ENCODE results near the gene NTPCR. TPM values are rescaled to one million over a fixed set of nuclear protein-coding genes. Genes with fewer than 3 reads are reported as not detected.
"Not testable (repeated sequence)": the region's sequence is repeated elsewhere in the genome, so short reads cannot be mapped to it uniquely, and the experiment has no call there.

NTPCR gene
- total RNA-seq, 1 donor from 2014 or later = 19.2 TPM

GRCh38 chr1:232998138-232998537 lies 47.7 kb downstream of the NTPCR start:
- Histone ChIP-seq H3K4me3 (no peak overlapping the region), H3K27ac (no peak overlapping the region), H3K27me3 (no peaks in the 10 kb centered on the region), H3K4me1 (no peaks in the 10 kb centered on the region), H3K9me3 (peaks cover 4% of the 10 kb centered on the region), H3K36me3 (peaks cover 0 to 17% of the 10 kb centered on the region in 2 donors)
- DNase-seq (ENCODE audit: extremely low spot score in 2 of 2) = no peak
- TF ChIP-seq POLR2AphosphoS5 (IDR thresholded peaks at IDR 0.05; ENCODE audit: insufficient read depth in 1 of 2, low read depth in 1 of 2) (no peak), POLR2A (IDR thresholded peaks at IDR 0.05) (no peak)
- TF ChIP-seq, protein P1, sequence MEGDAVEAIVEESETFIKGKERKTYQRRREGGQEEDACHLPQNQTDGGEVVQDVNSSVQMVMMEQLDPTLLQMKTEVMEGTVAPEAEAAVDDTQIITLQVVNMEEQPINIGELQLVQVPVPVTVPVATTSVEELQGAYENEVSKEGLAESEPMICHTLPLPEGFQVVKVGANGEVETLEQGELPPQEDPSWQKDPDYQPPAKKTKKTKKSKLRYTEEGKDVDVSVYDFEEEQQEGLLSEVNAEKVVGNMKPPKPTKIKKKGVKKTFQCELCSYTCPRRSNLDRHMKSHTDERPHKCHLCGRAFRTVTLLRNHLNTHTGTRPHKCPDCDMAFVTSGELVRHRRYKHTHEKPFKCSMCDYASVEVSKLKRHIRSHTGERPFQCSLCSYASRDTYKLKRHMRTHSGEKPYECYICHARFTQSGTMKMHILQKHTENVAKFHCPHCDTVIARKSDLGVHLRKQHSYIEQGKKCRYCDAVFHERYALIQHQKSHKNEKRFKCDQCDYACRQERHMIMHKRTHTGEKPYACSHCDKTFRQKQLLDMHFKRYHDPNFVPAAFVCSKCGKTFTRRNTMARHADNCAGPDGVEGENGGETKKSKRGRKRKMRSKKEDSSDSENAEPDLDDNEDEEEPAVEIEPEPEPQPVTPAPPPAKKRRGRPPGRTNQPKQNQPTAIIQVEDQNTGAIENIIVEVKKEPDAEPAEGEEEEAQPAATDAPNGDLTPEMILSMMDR (IDR thresholded peaks at IDR 0.05) = no peak
- intact Hi-C loops (cut with DNase I) = no loop called here

DNA sequence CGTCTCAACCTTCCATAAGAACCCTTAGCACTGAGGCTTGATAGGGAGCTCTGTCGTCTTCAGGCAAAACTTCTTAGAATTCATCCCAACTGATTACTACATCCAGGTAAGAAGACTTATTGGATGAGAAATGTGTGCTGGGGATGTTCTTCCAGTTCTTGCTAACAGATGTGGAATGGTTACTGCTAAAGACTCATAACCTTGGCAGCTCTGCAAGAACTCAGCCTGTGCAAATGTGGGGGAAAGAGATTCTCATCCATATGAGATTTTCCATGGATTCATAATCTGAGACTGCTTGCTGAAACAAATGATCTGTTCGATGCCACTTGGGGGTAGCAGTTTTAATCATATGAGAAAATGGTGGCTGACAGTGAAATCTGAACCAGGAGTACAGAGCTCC lies 48.2 kb downstream of the NTPCR start:
- peaks cover 0 to 17% of the 10 kb centered on the region in 2 donors for H3K36me3 ChIP-seq

GRCh38 chr1:232999956-233000625 lies 49.7 kb downstream of the NTPCR start:
- Histone ChIP-seq H3K27me3 (no peaks in the 10 kb centered on the region), H3K4me3 (no peak overlapping the region), H3K27ac (no peak overlapping the region), H3K36me3 (peaks cover 0 to 17% of the 10 kb centered on the region in 2 donors), H3K9me3 (no peaks in the 10 kb centered on the region), H3K4me1 (no peaks in the 10 kb centered on the region)
- TF ChIP-seq, protein P1 (IDR thresholded peaks at IDR 0.05) = no peak
- TF ChIP-seq POLR2AphosphoS5 (IDR thresholded peaks at IDR 0.05; ENCODE audit: insufficient read depth in 1 of 2, low read depth in 1 of 2) (no peak), POLR2A (IDR thresholded peaks at IDR 0.05) (no peak)
- intact Hi-C loops (cut with DNase I) = no loop called here
- DNase-seq (ENCODE audit: extremely low spot score in 2 of 2) = no peak

More for the DNA sequence above, 48.2 kb downstream of the NTPCR start:
- no peak for DNase-seq (ENCODE audit: extremely low spot score in 2 of 2)
- H3K4me1 ChIP-seq = no peaks in the 10 kb centered on the region
- TF ChIP-seq POLR2AphosphoS5 (IDR thresholded peaks at IDR 0.05; ENCODE audit: insufficient read depth in 1 of 2, low read depth in 1 of 2) = no peak
- TF ChIP-seq, protein P1 (IDR thresholded peaks at IDR 0.05) = no peak
- no peak for TF ChIP-seq POLR2A (IDR thresholded peaks at IDR 0.05)
- intact Hi-C loops (cut with DNase I) = no loop called here
- H3K27ac ChIP-seq = no peak overlapping the region
- H3K9me3 ChIP-seq = peaks cover 2% of the 10 kb centered on the region
- H3K27me3 ChIP-seq = no peaks in the 10 kb centered on the region
- H3K4me3 ChIP-seq = no peak overlapping the region

DNA sequence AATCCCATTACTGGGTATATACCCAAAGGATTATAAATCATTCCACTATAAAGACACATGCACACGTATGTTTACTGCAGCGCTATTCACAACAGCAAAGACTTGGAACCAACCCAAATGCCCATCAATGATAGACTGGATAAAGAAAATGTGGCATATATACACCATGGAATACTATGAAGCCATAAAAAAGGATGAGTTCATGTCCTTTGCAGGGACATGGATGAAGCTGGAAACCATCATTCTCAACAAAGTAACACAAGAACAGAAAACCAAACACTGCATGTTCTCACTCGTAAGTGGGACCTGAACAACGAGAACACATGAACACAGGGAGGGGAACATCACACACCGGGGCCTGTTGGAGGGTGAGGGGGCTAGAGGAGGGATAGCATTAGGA lies 53.2 kb downstream of the NTPCR start:
- H3K27ac ChIP-seq; intact Hi-C loops (cut with DNase I); H3K9me3 ChIP-seq; H3K4me1 ChIP-seq; H3K36me3 ChIP-seq; DNase-seq (ENCODE audit: extremely low spot score in 2 of 2); H3K4me3 ChIP-seq; H3K27me3 ChIP-seq: not testable (repeated sequence)

DNA sequence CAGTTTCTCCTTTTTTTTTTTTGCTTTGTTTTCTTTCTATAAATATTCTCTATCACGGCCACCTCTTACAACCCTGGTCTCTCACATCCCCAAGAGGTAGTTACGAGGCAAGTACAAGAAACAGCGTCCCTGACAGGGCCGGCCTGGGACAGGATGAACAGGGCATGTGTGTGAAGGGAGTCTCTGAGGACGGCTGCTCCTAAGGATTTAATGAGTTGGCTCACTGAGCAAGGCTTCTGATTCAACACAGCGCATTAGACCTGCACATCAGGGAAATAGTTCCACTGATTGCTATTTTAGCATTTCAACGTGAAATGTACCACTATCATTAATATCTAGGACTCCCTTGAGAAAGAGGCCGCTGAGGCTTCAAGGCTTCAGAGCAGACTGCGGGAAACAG lies 54.0 kb downstream of the NTPCR start:
- H3K27ac ChIP-seq = no peak overlapping the region
- no peaks in the 10 kb centered on the region for H3K36me3 ChIP-seq
- DNase-seq (ENCODE audit: extremely low spot score in 2 of 2) = no peak
- H3K9me3 ChIP-seq = no peaks in the 10 kb centered on the region
- TF ChIP-seq POLR2A (IDR thresholded peaks at IDR 0.05) (no peak), POLR2AphosphoS5 (IDR thresholded peaks at IDR 0.05; ENCODE audit: insufficient read depth in 1 of 2, low read depth in 1 of 2) (no peak)
- TF ChIP-seq, protein P1 (IDR thresholded peaks at IDR 0.05) = no peak
- intact Hi-C loops (cut with DNase I) = no loop called here
- H3K4me1 ChIP-seq = no peaks in the 10 kb centered on the region
- H3K4me3 ChIP-seq = no peak overlapping the region
- H3K27me3 ChIP-seq = no peaks in the 10 kb centered on the region

Measured in vagina (tissue), 2 donors.